Measurements from ENCODE around the gene ITIH3.

DNA sequence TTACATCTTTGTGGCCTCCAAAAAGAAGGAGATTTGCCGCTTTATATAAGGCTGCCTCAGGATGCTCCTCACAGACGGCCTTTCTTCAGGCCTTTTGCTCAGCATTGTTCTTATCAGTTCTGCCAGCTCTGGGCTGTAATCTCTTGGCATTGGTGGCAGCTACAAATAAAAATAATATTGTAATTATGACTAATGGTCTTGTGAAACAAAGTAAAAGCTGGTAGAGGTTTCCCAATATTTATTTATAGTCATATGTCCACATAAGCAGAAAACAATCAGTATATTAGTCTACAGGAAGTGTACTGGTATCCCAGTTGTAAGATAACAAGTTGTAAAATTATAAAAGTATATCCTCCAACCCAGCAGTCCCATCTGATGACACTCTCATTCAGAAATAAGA lies 31.1 kb upstream of the ITIH3 start:
- TF ChIP-seq POLR2A (IDR thresholded peaks at IDR 0.05; ENCODE audit: low read depth, low read length) (no peak), SPI1 (IDR thresholded peaks at IDR 0.05; ENCODE audit: low read depth, low read length) (no peak), POLR2AphosphoS5 (IDR thresholded peaks at IDR 0.05; ENCODE audit: low read depth, low read length) (no peak), TAF1 (IDR thresholded peaks at IDR 0.05; ENCODE audit: low read depth, low read length) (no peak), PAX5 (IDR thresholded peaks at IDR 0.05; ENCODE audit: insufficient read depth, low read length, severe bottlenecking) (no peak), POU2F2 (IDR thresholded peaks at IDR 0.05; ENCODE audit: low read depth, low read length) (no peak)

Measured in GM12891 (cell line).